Endothelial cell of hepatic sinusoid (primary cell): ENCODE results near the gene SGK2.

Experiments
- in situ Hi-C: cut with HindIII; loops from 2 replicates; pipeline ENCODE4 v1.10.0; 2017; ENCODE audit warnings: low sequenced_read_pairs

Gene SGK2

GRCh38 chr20:43536041-43536816 is 22.6 kb upstream of the SGK2 start:
- in situ Hi-C loops, result no loop called here

- in situ Hi-C loops, result no loop called here
Observed at GRCh38 chr20:43536817-43537440, 21.9 kb upstream of the SGK2 start.

DNA sequence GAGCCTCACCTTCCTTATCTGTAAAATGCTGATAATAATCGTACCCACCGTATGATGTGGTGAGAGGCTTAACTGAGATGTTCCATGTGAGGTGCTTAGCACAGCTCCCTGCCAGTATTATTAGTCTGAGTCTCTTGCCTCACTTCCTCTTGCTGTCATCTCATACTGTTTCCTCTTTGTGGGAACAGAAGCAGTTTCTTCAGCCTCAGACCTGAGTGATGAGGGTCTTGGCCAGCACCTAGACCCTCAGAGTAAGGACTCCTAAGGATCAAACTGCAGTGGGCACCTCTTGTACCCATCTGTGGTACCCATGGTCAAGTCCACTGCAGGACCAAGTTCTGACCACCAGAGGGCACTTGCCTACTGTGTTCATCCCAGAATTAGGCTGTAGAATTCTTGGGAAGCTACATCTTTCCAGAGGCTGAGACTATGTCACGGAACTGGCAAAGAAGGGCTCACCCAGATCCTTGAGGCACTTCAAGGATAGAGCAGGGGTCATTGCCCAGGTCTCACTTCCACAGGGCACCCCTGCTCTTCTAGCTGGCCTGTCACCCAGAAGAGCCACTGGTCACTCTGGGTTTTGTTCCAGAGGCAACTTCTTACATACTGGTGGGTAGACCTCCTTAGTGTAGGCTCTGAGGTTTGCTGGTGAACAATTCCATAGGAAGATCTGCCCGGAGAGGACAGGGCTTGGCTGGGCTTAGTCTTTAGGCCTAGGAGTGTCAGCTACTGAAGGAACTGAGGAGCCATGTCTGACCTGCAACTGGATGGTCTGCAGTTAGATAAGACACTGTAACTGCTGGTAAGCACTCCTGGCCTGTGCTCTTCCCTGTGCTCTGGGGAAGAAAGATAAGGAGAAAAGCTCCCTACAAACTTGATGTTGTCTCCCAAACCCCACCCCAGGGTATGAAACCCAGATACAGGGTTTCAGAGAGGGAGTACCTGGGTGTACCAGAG is 20.6 kb upstream of the SGK2 start:
- in situ Hi-C loops, result no loop called here

DNA sequence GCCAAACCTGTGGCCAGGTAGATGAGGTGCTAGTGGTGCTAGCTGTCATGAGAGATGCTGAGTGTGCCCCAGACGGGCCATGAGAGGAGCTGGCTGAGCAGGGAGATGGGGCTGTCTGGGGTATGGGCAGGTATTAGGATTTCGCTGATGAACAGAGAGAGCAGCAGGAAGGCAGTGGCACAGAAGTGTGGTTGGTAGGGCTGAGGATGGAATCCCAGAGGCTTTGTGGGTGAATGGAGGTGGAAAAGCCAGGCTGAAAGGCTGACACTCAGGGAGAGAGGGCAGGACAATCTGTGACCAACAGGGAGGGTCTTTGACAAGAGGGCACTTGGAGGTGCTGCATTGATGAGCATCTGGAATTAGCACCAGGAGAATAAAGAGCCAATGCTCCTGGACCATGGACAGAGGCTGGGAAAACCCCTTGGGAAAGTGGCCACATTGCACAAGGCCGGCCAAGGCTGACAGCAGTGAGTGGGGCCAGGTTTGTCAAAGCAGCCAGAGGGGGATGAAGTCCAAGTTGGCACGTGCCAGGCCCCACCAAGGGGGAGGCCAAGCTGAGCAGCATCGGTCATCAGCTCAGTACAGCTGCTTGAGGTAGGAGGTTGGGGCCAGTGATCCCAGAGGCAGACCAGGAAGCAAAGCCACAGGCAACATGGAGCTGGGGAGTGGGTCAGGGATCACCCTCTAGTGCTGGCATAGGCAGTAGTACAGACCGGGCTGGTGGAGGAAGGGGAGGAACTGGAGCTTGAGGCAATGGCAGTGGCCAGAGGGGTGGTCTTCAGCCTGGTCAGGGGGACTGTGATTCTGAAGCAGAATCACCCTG is 19.7 kb upstream of the SGK2 start:
- in situ Hi-C loops, result no loop called here

DNA sequence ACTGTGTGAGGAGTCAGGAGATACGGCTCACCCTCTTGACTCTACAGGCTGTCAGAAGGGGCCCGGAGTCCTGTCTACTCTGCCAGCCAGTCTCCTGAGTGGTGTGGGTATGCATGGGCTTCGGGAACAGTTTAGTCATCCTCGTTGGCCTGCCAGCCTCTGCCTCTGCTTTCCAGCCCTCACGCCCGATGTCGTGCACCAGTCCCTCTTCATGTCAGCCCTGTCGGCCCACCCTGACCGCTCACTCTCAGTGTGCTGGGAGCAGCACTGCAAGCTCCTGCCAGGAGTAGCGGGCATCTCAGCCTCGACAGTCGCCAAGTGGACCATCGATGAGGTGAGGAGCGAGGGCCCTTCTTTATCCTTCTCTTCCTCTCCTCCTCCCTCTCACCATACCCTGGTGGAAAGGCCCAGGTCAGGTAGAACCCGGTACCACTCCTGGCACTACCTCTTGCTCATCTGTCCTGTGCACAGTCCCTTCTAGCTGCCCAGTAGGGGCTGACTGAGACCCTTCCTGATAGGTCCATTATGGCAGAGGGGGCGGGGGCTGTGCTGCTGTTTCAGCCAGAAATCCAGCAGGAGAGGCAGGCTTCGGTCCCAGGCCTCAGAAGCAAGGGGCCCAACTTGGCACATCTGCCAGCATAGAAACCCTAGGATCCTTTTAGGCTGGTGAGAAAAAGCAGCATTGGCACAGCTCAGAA is 18.7 kb upstream of the SGK2 start:
- in situ Hi-C loops, result no loop called here

DNA sequence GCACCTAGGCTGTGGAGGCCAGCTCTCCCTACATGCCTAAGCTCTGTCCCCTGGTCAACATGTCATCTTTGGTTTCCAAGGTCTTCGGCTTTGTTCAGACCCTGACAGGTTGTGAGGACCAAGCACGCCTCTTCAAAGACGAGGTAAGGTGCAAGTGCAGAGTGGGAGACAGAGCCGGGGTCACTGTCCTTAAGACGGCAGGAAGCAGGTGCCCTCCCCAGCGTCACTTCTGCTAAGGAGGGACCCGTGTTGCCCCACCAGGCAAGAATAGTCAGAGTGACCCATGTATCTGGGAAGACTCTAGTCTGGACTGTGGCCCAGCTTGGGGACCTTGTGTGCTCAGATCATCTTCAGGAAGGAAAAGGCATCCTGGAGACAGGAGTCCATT is 18.2 kb upstream of the SGK2 start:
- in situ Hi-C loops, result no loop called here

GRCh38 chr20:43541214-43541613 is 17.6 kb upstream of the SGK2 start:
- in situ Hi-C loops, result no loop called here

- in situ Hi-C loops, result no loop called here
Observed at GRCh38 chr20:43542161-43542560, 16.7 kb upstream of the SGK2 start.

DNA sequence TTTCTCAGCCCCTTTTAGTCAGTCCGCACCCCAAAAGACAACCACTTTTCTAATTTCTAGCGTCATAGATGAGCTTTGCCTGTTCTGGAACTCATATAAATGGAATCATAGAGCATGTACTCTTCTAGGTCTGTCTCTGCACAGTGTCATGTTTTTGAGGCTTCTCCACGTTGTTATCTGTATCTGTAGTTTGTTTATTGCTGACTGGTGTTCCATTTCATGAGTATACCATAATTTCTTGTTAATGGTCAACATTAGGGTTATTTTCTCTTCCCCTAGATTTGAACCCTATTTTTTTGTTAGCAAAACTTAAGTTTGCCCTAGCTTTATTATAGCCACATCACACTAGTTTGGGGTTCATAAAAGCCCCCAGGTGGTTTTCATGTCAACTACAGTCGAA is 16.2 kb upstream of the SGK2 start:
- in situ Hi-C loops, result no loop called here

DNA sequence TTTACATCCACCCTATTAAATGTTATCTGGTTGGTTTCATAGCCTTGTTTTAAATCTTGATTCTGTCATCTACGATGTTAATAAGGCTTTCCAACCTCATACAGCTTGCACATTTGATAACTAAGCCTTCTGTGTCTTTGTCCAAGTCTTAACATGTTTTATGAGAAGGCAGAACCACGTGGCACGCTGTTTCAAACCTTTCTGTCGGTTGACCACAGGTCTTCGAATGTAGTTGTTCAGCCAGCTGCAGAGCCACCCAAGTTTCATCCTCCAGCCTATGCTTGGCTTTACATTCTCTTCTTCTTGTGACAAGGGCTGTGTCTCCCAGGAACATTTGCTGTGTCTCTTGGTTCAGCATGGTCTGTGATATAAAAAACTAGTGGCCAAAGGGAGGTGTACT is 15.7 kb upstream of the SGK2 start:
- in situ Hi-C loops, result no loop called here

GRCh38 chr20:43544501-43544900 is 14.3 kb upstream of the SGK2 start:
- in situ Hi-C loops, result no loop called here

- in situ Hi-C loops, result no loop called here
Observed at GRCh38 chr20:43545837-43546578, 12.8 kb upstream of the SGK2 start.

GRCh38 chr20:43548273-43548880 is 10.4 kb upstream of the SGK2 start:
- in situ Hi-C loops, result no loop called here

DNA sequence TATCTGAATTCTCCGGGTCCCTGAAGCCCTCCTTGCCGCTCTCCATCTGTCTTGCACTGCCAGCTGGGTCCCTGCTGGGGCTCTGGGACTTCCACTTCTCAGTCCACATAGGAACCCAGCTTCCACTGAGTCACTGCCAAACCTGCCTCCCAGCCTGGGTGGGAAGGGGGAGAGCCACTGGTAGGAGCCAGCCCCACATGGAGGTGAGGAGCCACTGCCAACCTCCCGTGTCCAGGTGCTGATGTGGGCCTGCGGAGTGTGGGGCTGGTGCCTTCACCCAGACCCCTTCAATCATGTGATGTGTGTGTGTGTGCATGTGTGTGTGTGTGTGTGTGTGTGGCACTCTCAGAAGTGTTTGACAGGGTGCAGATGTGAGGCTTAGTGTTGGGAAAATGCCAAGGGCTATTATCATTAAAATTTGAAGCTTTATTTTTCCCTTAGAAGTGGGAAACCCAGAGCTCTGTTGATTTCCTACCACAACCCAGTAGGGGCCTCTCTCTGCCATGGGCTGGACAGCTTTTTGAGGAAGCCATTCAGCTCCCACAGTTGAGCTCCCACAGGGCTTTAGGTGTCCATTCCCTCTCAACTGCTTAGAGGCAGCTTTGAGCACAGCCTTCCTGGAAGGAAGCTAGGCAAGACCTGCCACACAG is 9.3 kb upstream of the SGK2 start:
- in situ Hi-C loops, result no loop called here

DNA sequence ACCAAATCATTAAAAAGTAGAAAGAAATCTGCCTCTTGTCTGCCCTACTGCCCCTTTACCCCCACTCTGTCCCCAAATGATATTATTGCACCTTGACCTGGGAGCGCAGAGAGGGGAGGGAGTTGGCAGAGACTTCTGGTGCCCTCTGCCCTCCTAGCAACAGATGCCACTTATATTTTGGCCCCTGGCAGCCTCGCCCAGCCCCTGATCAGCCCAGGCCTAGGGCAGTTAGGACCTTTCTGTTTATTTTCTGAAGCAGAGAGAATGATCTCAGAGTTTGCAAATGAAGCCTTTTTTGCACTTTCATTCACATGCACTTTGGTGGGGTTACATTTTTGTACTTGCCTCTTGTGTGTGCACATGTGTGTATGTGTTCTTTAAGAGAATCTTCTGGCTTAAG is 8.4 kb upstream of the SGK2 start:
- in situ Hi-C loops, result no loop called here

DNA sequence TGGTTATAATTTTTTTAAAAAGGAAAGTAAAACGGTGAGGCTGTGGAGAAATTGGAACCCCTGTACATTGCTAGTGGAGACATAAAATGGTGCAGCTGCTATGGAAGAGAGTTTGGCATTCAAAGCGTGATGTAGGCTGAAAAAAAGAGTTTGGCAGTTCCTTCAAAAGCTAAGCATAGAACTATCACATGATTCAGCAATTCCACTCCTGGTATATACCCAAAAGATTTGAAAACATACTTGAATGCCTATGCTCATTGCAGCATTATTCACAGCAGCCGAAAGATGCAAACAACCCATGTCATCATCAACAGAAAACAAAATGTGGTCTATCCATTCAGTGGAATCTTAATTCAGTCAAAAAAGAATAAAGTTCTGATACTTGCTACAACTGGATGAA is 4.5 kb upstream of the SGK2 start:
- in situ Hi-C loops, result no loop called here

DNA sequence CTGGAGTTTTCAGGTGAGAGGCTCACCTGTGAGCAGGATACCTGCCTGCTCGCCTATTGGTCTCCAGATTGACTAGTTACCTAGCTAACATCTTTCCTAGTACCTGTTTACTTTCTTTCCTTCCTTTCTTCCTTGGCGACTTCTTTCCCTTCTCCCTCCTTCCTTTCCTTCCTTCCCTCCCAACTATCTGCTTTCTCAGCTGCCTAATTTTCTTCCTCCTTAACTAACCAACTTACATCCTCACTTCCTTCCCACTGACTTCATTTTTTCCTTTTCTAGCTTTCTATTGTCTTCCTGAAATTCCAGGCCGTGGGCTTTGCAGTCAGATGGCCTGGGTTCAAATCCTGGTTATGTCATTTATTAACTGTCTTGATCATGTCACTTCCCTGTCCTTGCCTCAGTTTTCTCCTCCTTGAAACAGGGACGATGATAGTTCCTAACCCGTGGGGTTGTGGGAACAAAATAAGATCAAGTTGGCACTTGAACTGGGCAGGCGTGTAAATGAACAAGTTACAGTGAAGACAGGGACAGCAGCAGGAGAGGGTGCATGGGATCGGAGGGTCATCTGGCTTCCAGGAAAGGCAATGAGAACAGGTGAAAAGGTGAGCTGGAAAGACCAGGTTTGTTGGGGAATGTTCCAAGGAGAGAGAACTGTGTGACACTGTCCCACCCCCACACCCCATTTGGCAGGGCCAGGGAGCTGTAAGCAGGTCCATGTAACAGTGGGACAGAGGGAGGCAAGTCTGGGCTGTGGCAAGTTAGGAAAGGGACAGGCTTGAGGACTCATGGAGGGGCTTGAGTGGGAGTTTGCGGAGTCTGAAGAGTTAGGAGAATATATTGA is 540 bp downstream of the SGK2 start:
- in situ Hi-C loops, result no loop called here

DNA sequence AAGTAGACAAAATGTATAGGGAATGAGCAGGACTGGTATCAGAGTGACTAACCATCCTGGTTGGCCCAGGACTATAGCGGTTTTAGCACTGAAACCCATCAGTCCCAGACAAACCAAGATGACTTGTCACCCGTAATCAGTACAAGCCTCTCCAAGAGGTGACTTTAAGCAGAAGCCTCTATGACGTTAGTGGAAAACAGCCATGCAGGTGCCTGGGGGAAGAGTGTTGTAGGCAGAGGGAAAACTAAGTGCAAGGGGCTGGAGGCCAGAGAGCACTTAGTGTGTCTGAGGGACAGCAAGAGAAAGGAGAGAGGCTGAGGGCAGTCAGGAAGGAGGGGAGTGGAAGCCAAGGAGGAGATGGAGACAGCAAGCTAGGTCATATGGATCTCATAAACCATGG is 2.1 kb downstream of the SGK2 start:
- in situ Hi-C loops, result no loop called here
